H1 (cell line): ENCODE measurements around the gene BIN1. TPM values are rescaled to one million over a fixed set of nuclear protein-coding genes. Genes with fewer than 3 reads are reported as not detected.

Source experiments
- FOSL1 ChIP-seq: IDR thresholded peaks from 2 replicates; pipeline ENCODE4 v1.6.1; 2011; ENCODE audit warnings: mild to moderate bottlenecking, low read depth, low read length, moderate library complexity; ENCODE audit not compliant: insufficient read depth
- GABPA ChIP-seq: IDR thresholded peaks from 2 replicates; pipeline ENCODE4 v1.6.1; 2011; ENCODE audit warnings: mild to moderate bottlenecking, low read length, moderate library complexity, borderline replicate concordance; ENCODE audit not compliant: insufficient read depth
- GTF2F1 ChIP-seq: IDR thresholded peaks from 2 replicates; pipeline ENCODE4 v1.6.1; 2012; ENCODE audit warnings: low read depth, low read length, improper control_type of control experiment, borderline replicate concordance
- HDAC2 ChIP-seq, 2 experiments: fragments of 300-600 bp in 1 of 2; sonication (generic) in 1 of 2; IDR thresholded peaks; 2 replicates each; pipeline ENCODE4 v1.6.1; 2011 to 2012; ENCODE audit warnings: low read depth in 2 of 2, low read length in 2 of 2, mild to moderate bottlenecking in 2 of 2, moderate library complexity in 2 of 2, borderline replicate concordance in 1 of 2, inconsistent platforms in 1 of 2
- JUN ChIP-seq: IDR thresholded peaks from 2 replicates; pipeline ENCODE4 v1.6.1; 2011; ENCODE audit warnings: low read depth, mild to moderate bottlenecking, improper control_type of control experiment, low read length
- NRF1 ChIP-seq: IDR thresholded peaks from 2 replicates; pipeline ENCODE4 v1.6.1; 2011; ENCODE audit warnings: mild to moderate bottlenecking, low read depth, low read length, improper control_type of control experiment
- POU5F1 ChIP-seq: IDR thresholded peaks from 2 replicates; pipeline ENCODE4 v1.6.1; 2011; ENCODE audit warnings: low read depth, mild to moderate bottlenecking, low read length, moderate library complexity
- SP1 ChIP-seq: IDR thresholded peaks from 2 replicates; pipeline ENCODE4 v1.6.1; 2011; ENCODE audit warnings: low read depth, low read length
- TAF1 ChIP-seq: IDR thresholded peaks from 2 replicates; pipeline ENCODE4 v1.6.1; 2011; ENCODE audit warnings: mild to moderate bottlenecking, low read depth, low read length
- YY1 ChIP-seq: IDR thresholded peaks from 2 replicates; pipeline ENCODE4 v1.6.1; 2011; ENCODE audit warnings: low read depth, mild to moderate bottlenecking, low read length
- polyA plus RNA-seq, 7 experiments: library from polyadenylated mRNA; depleted of rRNA in 3 of 7; stranded (reverse) in 5 of 7; unstranded in 2 of 7; fragments of >200 nt in 5 of 7; fragments of 200-250 nt in 2 of 7; gene quantifications; 1 replicate in 5 of 7; 2 replicates in 1 of 7; 4 replicates in 1 of 7; pipeline versions ENCODE4 v1.2.1 to v1.2.3, GENCODE V29; 2011 to 2013; ENCODE audit warnings: missing spikeins in 2 of 7, mixed read lengths in 2 of 7
- total RNA-seq: library from RNA; stranded (reverse); fragmentation: NEBNext Ultra II Directional; extraction: Animal tissue kit (Norgen Biotek cat#: 25700); gene quantifications from 2 replicates; pipeline ENCODE4 v1.2.1, GENCODE V29; 2021
- TF ChIP-seq, protein P1 (sequence below): fragments of 300-600 bp; sonication (generic); IDR thresholded peaks from 2 replicates; pipeline ENCODE4 v1.7.1; 2012; ENCODE audit warnings: low read length, moderate library complexity, mild to moderate bottlenecking, inconsistent platforms; ENCODE audit not compliant: insufficient replicate concordance
- TF ChIP-seq, protein P2 (sequence below): IDR thresholded peaks from 2 replicates; pipeline ENCODE4 v1.6.1; 2011; ENCODE audit warnings: low read length, improper control_type of control experiment

BIN1 gene
- total and polyA plus RNA-seq, 2 of the 8 experiments (the other 6 are each of a cell fraction or from before 2014, with no cell fraction given): 23.6 to 35.6 TPM

GRCh38 chr2:127097471-127097765 is 9.5 kb downstream of the BIN1 start (continued):
- TF ChIP-seq, protein P1, sequence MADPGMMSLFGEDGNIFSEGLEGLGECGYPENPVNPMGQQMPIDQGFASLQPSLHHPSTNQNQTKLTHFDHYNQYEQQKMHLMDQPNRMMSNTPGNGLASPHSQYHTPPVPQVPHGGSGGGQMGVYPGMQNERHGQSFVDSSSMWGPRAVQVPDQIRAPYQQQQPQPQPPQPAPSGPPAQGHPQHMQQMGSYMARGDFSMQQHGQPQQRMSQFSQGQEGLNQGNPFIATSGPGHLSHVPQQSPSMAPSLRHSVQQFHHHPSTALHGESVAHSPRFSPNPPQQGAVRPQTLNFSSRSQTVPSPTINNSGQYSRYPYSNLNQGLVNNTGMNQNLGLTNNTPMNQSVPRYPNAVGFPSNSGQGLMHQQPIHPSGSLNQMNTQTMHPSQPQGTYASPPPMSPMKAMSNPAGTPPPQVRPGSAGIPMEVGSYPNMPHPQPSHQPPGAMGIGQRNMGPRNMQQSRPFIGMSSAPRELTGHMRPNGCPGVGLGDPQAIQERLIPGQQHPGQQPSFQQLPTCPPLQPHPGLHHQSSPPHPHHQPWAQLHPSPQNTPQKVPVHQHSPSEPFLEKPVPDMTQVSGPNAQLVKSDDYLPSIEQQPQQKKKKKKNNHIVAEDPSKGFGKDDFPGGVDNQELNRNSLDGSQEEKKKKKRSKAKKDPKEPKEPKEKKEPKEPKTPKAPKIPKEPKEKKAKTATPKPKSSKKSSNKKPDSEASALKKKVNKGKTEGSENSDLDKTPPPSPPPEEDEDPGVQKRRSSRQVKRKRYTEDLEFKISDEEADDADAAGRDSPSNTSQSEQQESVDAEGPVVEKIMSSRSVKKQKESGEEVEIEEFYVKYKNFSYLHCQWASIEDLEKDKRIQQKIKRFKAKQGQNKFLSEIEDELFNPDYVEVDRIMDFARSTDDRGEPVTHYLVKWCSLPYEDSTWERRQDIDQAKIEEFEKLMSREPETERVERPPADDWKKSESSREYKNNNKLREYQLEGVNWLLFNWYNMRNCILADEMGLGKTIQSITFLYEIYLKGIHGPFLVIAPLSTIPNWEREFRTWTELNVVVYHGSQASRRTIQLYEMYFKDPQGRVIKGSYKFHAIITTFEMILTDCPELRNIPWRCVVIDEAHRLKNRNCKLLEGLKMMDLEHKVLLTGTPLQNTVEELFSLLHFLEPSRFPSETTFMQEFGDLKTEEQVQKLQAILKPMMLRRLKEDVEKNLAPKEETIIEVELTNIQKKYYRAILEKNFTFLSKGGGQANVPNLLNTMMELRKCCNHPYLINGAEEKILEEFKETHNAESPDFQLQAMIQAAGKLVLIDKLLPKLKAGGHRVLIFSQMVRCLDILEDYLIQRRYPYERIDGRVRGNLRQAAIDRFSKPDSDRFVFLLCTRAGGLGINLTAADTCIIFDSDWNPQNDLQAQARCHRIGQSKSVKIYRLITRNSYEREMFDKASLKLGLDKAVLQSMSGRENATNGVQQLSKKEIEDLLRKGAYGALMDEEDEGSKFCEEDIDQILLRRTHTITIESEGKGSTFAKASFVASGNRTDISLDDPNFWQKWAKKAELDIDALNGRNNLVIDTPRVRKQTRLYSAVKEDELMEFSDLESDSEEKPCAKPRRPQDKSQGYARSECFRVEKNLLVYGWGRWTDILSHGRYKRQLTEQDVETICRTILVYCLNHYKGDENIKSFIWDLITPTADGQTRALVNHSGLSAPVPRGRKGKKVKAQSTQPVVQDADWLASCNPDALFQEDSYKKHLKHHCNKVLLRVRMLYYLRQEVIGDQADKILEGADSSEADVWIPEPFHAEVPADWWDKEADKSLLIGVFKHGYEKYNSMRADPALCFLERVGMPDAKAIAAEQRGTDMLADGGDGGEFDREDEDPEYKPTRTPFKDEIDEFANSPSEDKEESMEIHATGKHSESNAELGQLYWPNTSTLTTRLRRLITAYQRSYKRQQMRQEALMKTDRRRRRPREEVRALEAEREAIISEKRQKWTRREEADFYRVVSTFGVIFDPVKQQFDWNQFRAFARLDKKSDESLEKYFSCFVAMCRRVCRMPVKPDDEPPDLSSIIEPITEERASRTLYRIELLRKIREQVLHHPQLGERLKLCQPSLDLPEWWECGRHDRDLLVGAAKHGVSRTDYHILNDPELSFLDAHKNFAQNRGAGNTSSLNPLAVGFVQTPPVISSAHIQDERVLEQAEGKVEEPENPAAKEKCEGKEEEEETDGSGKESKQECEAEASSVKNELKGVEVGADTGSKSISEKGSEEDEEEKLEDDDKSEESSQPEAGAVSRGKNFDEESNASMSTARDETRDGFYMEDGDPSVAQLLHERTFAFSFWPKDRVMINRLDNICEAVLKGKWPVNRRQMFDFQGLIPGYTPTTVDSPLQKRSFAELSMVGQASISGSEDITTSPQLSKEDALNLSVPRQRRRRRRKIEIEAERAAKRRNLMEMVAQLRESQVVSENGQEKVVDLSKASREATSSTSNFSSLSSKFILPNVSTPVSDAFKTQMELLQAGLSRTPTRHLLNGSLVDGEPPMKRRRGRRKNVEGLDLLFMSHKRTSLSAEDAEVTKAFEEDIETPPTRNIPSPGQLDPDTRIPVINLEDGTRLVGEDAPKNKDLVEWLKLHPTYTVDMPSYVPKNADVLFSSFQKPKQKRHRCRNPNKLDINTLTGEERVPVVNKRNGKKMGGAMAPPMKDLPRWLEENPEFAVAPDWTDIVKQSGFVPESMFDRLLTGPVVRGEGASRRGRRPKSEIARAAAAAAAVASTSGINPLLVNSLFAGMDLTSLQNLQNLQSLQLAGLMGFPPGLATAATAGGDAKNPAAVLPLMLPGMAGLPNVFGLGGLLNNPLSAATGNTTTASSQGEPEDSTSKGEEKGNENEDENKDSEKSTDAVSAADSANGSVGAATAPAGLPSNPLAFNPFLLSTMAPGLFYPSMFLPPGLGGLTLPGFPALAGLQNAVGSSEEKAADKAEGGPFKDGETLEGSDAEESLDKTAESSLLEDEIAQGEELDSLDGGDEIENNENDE: no peak
- TF ChIP-seq NRF1: no peak
- TF ChIP-seq YY1: no peak
- no peak for TF ChIP-seq GTF2F1
- TF ChIP-seq POU5F1: no peak
- TF ChIP-seq TAF1: no peak
- TF ChIP-seq HDAC2 (IDR thresholded peaks at IDR 0.05; ENCODE audit: borderline replicate concordance in 1 of 2, low read depth in 2 of 2, low read length in 2 of 2): no peak
- no peak for TF ChIP-seq SP1
- TF ChIP-seq, protein P2, sequence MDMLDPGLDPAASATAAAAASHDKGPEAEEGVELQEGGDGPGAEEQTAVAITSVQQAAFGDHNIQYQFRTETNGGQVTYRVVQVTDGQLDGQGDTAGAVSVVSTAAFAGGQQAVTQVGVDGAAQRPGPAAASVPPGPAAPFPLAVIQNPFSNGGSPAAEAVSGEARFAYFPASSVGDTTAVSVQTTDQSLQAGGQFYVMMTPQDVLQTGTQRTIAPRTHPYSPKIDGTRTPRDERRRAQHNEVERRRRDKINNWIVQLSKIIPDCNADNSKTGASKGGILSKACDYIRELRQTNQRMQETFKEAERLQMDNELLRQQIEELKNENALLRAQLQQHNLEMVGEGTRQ: no peak
- TF ChIP-seq GABPA: no peak
- TF ChIP-seq JUN: no peak
- TF ChIP-seq FOSL1: no peak
